GM18519 (cell line): ENCODE measurements around the gene PCDHA3.
"Not testable (repeated sequence)": the region's sequence is repeated elsewhere in the genome, so short reads cannot be mapped to it uniquely, and the experiment has no call there.

Experiments
- ATAC-seq: cut with Tn5 transposase; IDR thresholded peaks from one replicate; pipeline ENCODE4 v1.9.1; 2021; ENCODE audit warnings: mild to moderate bottlenecking, moderate library complexity; ENCODE audit not compliant: unreplicated experiment, low FRiP score

Gene PCDHA3

GRCh38 chr5:140849831-140850634 is 49.2 kb downstream of the PCDHA3 start:
- ATAC-seq, result not testable (repeated sequence)
